GM23338 (cell line): ENCODE results near the gene C1orf198. TPM values are rescaled to one million over a fixed set of nuclear protein-coding genes. Genes with fewer than 3 reads are reported as not detected.

ENCODE experiments used
- ATAC-seq: fragments of 200-7000 bp; cut with Tn5 transposase; 3 replicates; pipeline ENCODE4 v1.9.1; 2020
- DNase-seq: peaks from one replicate; pipeline ENCODE4 v3.0.0-alpha.2; 2015; ENCODE audit warnings: low spot score
- H2AFZ ChIP-seq: fragments of 200-600 bp; sonication (generic); 2 replicates; pipeline ENCODE4 v1.8.0; 2016; ENCODE audit warnings: antibody characterized with exemption, mild to moderate bottlenecking, moderate library complexity
- H3F3A ChIP-seq: fragments of 200-600 bp; sonication (generic); replicated peaks from 2 replicates; pipeline ENCODE4 v1.8.0; 2017; ENCODE audit warnings: antibody characterized with exemption, mixed run types, low read depth
- H3K27ac ChIP-seq: fragments of 200-600 bp; sonication (generic); 2 replicates; pipeline ENCODE4 v1.6.1; 2016; ENCODE audit warnings: low read depth
- H3K27me3 ChIP-seq: fragments of 200-600 bp; sonication (generic); 2 replicates; pipeline ENCODE4 v1.8.0; 2016; ENCODE audit warnings: mild to moderate bottlenecking, mixed run types, moderate library complexity; ENCODE audit not compliant: insufficient read depth
- H3K36me3 ChIP-seq: fragments of 200-600 bp; sonication (generic); 2 replicates; pipeline ENCODE4 v1.8.0; 2016; ENCODE audit warnings: mild to moderate bottlenecking; ENCODE audit not compliant: insufficient read depth
- H3K4me1 ChIP-seq: fragments of 200-600 bp; sonication (generic); 2 replicates; pipeline ENCODE4 v1.8.0; 2016; ENCODE audit warnings: mild to moderate bottlenecking, moderate library complexity; ENCODE audit not compliant: insufficient read depth
- H3K4me2 ChIP-seq: fragments of 200-600 bp; sonication (generic); 2 replicates; pipeline ENCODE4 v1.7.1; 2017; ENCODE audit warnings: mixed run types
- H3K4me3 ChIP-seq: fragments of 200-600 bp; sonication (generic); 2 replicates; pipeline ENCODE4 v1.6.1; 2016; ENCODE audit warnings: mixed run types
- H3K79me2 ChIP-seq: fragments of 200-600 bp; sonication (generic); replicated peaks from 2 replicates; pipeline ENCODE4 v1.8.0; 2017; ENCODE audit warnings: mild to moderate bottlenecking; ENCODE audit not compliant: insufficient read depth
- H3K9me2 ChIP-seq: fragments of 200-600 bp; sonication (generic); 2 replicates; pipeline ENCODE4 v1.8.0; 2017; ENCODE audit not compliant: insufficient read depth
- H4K20me1 ChIP-seq: fragments of 200-600 bp; sonication (generic); replicated peaks from 2 replicates; pipeline ENCODE4 v1.8.0; 2017; ENCODE audit warnings: mild to moderate bottlenecking; ENCODE audit not compliant: insufficient read depth
- H3K27ac Mint-ChIP-seq: 2 replicates; pipeline ENCODE4 v1.8.0; 2020; ENCODE audit warnings: inconsistent platforms, mild to moderate bottlenecking, moderate library complexity, mixed read lengths
- H3K27me3 Mint-ChIP-seq: 3 replicates; pipeline ENCODE4 v1.8.0; 2022; ENCODE audit warnings: low read depth, mild to moderate bottlenecking, moderate library complexity, mixed read lengths, inconsistent platforms; ENCODE audit not compliant: insufficient read depth, poor library complexity
- H3K36me3 Mint-ChIP-seq: 3 replicates; pipeline ENCODE4 v1.8.0; 2021; ENCODE audit warnings: low read depth, mild to moderate bottlenecking, inconsistent platforms, moderate library complexity, mixed read lengths
- H3K4me1 Mint-ChIP-seq: 3 replicates; pipeline ENCODE4 v1.8.0; 2020; ENCODE audit warnings: mild to moderate bottlenecking, inconsistent platforms, mixed read lengths
- H3K4me3 Mint-ChIP-seq: 3 replicates; pipeline ENCODE4 v1.8.0; 2021; ENCODE audit warnings: moderate library complexity, mild to moderate bottlenecking, inconsistent platforms, mixed read lengths
- H3K9me3 Mint-ChIP-seq: 3 replicates; pipeline ENCODE4 v1.8.0; 2020; ENCODE audit warnings: moderate library complexity, mild to moderate bottlenecking, inconsistent platforms, mixed read lengths
- EZH2 ChIP-seq: fragments of 200-600 bp; sonication (generic); IDR thresholded peaks from one replicate; pipeline ENCODE4 v1.8.0; 2017; ENCODE audit warnings: antibody characterized with exemption, mild to moderate bottlenecking, low read depth; ENCODE audit not compliant: unreplicated experiment
- EZH2phosphoT487 ChIP-seq: fragments of 200-600 bp; sonication (generic); IDR thresholded peaks from one replicate; pipeline ENCODE4 v1.8.1; 2018; ENCODE audit warnings: antibody characterized with exemption; ENCODE audit not compliant: unreplicated experiment
- NANOG ChIP-seq: IDR thresholded peaks from 2 replicates; pipeline ENCODE4 v1.6.1; 2016; ENCODE audit warnings: antibody characterized with exemption, borderline replicate concordance
- STAT1 ChIP-seq: IDR thresholded peaks from one replicate; pipeline ENCODE4 v1.6.1; 2016; ENCODE audit warnings: antibody characterized with exemption; ENCODE audit not compliant: unreplicated experiment
- ZNF114 ChIP-seq: fragments of 250-450 bp; sonication (Bioruptor Pico); IDR thresholded peaks from 2 replicates; pipeline ENCODE4 v1.5.0; 2020; ENCODE audit warnings: mild to moderate bottlenecking, moderate library complexity
- ZNF331 ChIP-seq: fragments of 250-450 bp; sonication (Bioruptor Pico); IDR thresholded peaks from 2 replicates; pipeline ENCODE4 v1.5.0; 2020; ENCODE audit warnings: low read depth, mild to moderate bottlenecking, moderate library complexity
- polyA plus RNA-seq: library from polyadenylated mRNA; unstranded; fragments of >200 nt; fragmentation: Nextera tagmentation; extraction: Ambion mirVana; gene quantifications from 2 replicates; pipeline ENCODE4 v1.2.1, GENCODE V29; 2016
- total RNA-seq: library from RNA; depleted of rRNA; stranded (reverse); fragments of >200 nt; shearing (Covaris generic); gene quantifications from 2 replicates; pipeline ENCODE4 v1.2.3, GENCODE V29; 2014
- TF ChIP-seq, protein P1 (sequence below): fragments of 250-450 bp; sonication (Bioruptor Pico); IDR thresholded peaks from 2 replicates; pipeline ENCODE4 v1.5.0; 2020; ENCODE audit warnings: mild to moderate bottlenecking, moderate library complexity
- TF ChIP-seq, protein P2 (sequence below), 2 experiments: fragments of 200-600 bp in 1 of 2; sonication (generic) in 1 of 2; conservative IDR thresholded peaks; 2 replicates each; pipeline versions ENCODE4 v1.5.1 to v1.6.1; 2016 to 2017; ENCODE audit warnings: antibody characterized with exemption in 2 of 2, low read depth in 2 of 2, mild to moderate bottlenecking in 2 of 2, moderate library complexity in 1 of 2

Gene C1orf198
- total and polyA plus RNA-seq, 2 experiments from 2014 or later = 14.9 to 46.6 TPM

DNA sequence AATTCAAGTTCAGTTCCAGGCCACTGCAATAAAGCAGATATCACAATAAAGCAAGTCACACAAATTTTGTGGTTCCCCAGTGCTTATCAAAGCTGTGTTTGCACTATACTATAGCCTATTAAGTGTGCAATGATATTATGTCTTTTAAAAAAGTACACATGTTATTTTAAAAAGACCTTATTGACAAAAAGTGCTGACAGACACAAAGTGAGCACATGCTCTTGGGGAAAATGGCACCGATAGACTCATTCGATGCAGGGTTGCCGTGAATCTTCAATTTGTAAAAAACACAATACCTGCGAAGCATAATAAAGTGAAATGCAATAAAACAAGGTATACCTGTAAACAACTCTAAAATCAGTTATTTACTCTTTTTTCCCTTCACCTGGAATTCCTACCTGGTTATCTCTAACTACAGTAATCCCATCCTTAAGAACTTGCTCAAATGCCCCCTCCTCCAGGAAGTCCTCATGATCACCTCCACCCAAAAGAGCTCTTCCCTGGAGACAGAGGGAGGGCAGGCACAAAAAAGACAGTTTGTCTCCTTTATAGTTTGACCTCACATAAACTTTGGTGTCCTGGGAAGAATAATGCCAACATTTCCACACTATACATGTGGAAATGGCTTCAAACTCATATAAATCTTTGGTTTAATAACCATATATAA, 9.7 kb upstream of the C1orf198 start (continued):
- TF ChIP-seq, protein P1, sequence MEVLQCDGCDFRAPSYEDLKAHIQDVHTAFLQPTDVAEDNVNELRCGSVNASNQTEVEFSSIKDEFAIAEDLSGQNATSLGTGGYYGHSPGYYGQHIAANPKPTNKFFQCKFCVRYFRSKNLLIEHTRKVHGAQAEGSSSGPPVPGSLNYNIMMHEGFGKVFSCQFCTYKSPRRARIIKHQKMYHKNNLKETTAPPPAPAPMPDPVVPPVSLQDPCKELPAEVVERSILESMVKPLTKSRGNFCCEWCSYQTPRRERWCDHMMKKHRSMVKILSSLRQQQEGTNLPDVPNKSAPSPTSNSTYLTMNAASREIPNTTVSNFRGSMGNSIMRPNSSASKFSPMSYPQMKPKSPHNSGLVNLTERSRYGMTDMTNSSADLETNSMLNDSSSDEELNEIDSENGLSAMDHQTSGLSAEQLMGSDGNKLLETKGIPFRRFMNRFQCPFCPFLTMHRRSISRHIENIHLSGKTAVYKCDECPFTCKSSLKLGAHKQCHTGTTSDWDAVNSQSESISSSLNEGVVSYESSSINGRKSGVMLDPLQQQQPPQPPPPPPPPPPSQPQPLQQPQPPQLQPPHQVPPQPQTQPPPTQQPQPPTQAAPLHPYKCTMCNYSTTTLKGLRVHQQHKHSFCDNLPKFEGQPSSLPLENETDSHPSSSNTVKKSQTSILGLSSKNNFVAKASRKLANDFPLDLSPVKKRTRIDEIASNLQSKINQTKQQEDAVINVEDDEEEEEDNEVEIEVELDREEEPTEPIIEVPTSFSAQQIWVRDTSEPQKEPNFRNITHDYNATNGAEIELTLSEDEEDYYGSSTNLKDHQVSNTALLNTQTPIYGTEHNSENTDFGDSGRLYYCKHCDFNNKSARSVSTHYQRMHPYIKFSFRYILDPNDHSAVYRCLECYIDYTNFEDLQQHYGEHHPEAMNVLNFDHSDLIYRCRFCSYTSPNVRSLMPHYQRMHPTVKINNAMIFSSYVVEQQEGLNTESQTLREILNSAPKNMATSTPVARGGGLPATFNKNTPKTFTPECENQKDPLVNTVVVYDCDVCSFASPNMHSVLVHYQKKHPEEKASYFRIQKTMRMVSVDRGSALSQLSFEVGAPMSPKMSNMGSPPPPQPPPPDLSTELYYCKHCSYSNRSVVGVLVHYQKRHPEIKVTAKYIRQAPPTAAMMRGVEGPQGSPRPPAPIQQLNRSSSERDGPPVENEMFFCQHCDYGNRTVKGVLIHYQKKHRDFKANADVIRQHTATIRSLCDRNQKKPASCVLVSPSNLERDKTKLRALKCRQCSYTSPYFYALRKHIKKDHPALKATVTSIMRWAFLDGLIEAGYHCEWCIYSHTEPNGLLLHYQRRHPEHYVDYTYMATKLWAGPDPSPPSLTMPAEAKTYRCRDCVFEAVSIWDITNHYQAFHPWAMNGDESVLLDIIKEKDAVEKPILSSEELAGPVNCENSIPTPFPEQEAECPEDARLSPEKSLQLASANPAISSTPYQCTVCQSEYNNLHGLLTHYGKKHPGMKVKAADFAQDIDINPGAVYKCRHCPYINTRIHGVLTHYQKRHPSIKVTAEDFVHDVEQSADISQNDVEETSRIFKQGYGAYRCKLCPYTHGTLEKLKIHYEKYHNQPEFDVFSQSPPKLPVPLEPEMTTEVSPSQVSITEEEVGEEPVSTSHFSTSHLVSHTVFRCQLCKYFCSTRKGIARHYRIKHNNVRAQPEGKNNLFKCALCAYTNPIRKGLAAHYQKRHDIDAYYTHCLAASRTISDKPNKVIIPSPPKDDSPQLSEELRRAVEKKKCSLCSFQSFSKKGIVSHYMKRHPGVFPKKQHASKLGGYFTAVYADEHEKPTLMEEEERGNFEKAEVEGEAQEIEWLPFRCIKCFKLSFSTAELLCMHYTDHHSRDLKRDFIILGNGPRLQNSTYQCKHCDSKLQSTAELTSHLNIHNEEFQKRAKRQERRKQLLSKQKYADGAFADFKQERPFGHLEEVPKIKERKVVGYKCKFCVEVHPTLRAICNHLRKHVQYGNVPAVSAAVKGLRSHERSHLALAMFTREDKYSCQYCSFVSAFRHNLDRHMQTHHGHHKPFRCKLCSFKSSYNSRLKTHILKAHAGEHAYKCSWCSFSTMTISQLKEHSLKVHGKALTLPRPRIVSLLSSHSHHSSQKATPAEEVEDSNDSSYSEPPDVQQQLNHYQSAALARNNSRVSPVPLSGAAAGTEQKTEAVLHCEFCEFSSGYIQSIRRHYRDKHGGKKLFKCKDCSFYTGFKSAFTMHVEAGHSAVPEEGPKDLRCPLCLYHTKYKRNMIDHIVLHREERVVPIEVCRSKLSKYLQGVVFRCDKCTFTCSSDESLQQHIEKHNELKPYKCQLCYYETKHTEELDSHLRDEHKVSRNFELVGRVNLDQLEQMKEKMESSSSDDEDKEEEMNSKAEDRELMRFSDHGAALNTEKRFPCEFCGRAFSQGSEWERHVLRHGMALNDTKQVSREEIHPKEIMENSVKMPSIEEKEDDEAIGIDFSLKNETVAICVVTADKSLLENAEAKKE (CRISPR knock-in tag) = no peak
- TF ChIP-seq NANOG = no peak

DNA sequence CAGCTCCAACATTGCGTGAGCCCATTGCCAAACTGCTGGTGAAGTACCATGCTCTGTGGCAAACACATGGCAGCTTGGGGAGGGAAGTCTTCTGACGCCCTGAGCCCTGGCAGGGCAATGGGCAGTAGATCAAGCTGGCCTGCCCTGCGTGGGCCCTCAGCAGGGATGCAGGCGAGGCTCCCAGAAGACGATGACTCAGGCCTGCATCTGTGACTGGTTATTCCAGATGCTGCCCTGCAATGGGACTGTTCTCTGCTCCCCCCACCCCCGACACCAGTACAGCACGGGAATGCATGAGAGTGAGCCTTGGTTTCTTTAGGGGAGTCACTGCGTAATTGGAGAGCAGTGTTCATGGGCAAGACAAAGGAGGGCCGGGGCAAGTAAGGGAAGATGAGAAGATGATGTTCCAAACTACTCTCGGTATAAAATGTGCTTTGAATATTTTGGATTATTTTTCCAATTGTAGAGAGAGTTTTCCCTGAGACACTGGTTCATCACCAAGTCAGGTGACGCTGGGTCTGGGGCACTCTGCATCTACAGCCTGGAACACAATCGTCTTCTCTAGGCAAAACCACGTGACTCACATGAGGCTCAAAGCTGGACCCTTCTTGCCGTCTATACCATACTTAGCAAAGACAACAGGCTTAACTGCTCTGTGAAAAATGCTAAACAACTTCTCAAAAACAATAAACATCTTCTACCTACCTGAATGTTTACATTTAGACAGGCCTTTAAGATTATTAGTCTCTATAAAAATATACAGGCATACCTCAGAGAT, 9.0 kb upstream of the C1orf198 start:
- H3F3A ChIP-seq = no peaks in the 10 kb centered on the region
- Mint-ChIP-seq H3K27ac (no peak overlapping the region), H3K4me1 (peaks cover 24% of the 10 kb centered on the region), H3K9me3 (no peaks in the 10 kb centered on the region), H3K36me3 (0 out of 3 replicates have a peak, but pooled peaks cover 6% of the 10 kb centered on the region), H3K4me3 (no peak overlapping the region), H3K27me3 (peaks cover 6% of the 10 kb centered on the region)
- H3K4me1 ChIP-seq = no peaks in the 10 kb centered on the region
- H3K27me3 ChIP-seq = no peaks in the 10 kb centered on the region
- no peak overlapping the region for H3K4me2 ChIP-seq
- no peaks in the 10 kb centered on the region for H3K79me2 ChIP-seq
- H3K4me3 ChIP-seq = no peak overlapping the region
- no peak for DNase-seq
- H3K9me2 ChIP-seq = no peaks in the 10 kb centered on the region
- H2AFZ ChIP-seq = no peak overlapping the region
- H3K36me3 ChIP-seq = no peaks in the 10 kb centered on the region
- no peak overlapping the region for H3K27ac ChIP-seq
- peak; percentile 48 for ATAC-seq
- no peaks in the 10 kb centered on the region for H4K20me1 ChIP-seq
- TF ChIP-seq, protein P2, sequence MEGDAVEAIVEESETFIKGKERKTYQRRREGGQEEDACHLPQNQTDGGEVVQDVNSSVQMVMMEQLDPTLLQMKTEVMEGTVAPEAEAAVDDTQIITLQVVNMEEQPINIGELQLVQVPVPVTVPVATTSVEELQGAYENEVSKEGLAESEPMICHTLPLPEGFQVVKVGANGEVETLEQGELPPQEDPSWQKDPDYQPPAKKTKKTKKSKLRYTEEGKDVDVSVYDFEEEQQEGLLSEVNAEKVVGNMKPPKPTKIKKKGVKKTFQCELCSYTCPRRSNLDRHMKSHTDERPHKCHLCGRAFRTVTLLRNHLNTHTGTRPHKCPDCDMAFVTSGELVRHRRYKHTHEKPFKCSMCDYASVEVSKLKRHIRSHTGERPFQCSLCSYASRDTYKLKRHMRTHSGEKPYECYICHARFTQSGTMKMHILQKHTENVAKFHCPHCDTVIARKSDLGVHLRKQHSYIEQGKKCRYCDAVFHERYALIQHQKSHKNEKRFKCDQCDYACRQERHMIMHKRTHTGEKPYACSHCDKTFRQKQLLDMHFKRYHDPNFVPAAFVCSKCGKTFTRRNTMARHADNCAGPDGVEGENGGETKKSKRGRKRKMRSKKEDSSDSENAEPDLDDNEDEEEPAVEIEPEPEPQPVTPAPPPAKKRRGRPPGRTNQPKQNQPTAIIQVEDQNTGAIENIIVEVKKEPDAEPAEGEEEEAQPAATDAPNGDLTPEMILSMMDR (conservative IDR thresholded peaks at IDR 0.05; ENCODE audit: low read depth in 2 of 2) = no peak
- no peak for TF ChIP-seq EZH2phosphoT487
- TF ChIP-seq STAT1 = no peak
- no peak for TF ChIP-seq ZNF331 (CRISPR knock-in tag)
- TF ChIP-seq ZNF114 (CRISPR knock-in tag) = no peak
- TF ChIP-seq EZH2 = no peak
